HepG2 (cell line): ENCODE measurements around the gene PHF10. TPM values are rescaled to one million over a fixed set of nuclear protein-coding genes. Genes with fewer than 3 reads are reported as not detected.

Experiments
- BORCS8-MEF2B ChIP-seq: sonication (generic); formaldehyde crosslinking; IDR thresholded peaks from 2 replicates; pipeline ENCODE4 v1.8.0; 2022; ENCODE audit warnings: mild to moderate bottlenecking, missing genetic modification reagents
- BRD4 ChIP-seq: sonication (generic); formaldehyde crosslinking; IDR thresholded peaks from 2 replicates; pipeline ENCODE4 v1.4.0; 2020; ENCODE audit warnings: missing genetic modification reagents
- CHD4 ChIP-seq: fragments of 200-600 bp; sonication (generic); IDR thresholded peaks from 2 replicates; pipeline ENCODE4 v1.7.0; 2017; ENCODE audit warnings: mild to moderate bottlenecking, low read length, borderline replicate concordance
- ELF3 ChIP-seq: IDR thresholded peaks from 2 replicates; pipeline ENCODE4 v1.6.1; 2016; ENCODE audit warnings: missing genetic modification reagents, missing compliant biosample characterization
- GATAD2A ChIP-seq: IDR thresholded peaks from 2 replicates; pipeline ENCODE4 v1.6.1; 2016
- GMEB1 ChIP-seq: sonication (generic); formaldehyde crosslinking; IDR thresholded peaks from 2 replicates; pipeline ENCODE4 v1.5.1; 2020; ENCODE audit warnings: missing genetic modification reagents, mild to moderate bottlenecking, borderline replicate concordance
- GTF2F1 ChIP-seq: fragments of 150-350 bp; IDR thresholded peaks from 2 replicates; pipeline ENCODE4 v1.6.1; 2014; ENCODE audit warnings: low read length
- HOXA9 ChIP-seq: sonication (generic); formaldehyde crosslinking; IDR thresholded peaks from 2 replicates; pipeline ENCODE4 v1.8.1; 2022; ENCODE audit warnings: missing genetic modification reagents, mild to moderate bottlenecking, moderate library complexity, borderline replicate concordance
- IRF9 ChIP-seq: sonication (generic); formaldehyde crosslinking; IDR thresholded peaks from 2 replicates; pipeline ENCODE4 v1.8.0; 2022; ENCODE audit warnings: missing genetic modification reagents, mild to moderate bottlenecking, borderline replicate concordance
- KDM3A ChIP-seq: IDR thresholded peaks from 2 replicates; pipeline ENCODE4 v1.6.1; 2018; ENCODE audit warnings: low read depth, missing compliant biosample characterization
- MBD4 ChIP-seq: IDR thresholded peaks from 2 replicates; pipeline ENCODE4 v1.6.1; 2012; ENCODE audit warnings: low read length, inconsistent platforms, borderline replicate concordance
- NCOA1 ChIP-seq: sonication (generic); formaldehyde crosslinking; IDR thresholded peaks from 2 replicates; pipeline ENCODE4 v1.9.0; 2021; ENCODE audit warnings: missing genetic modification reagents
- NKX3-1 ChIP-seq: sonication (generic); formaldehyde crosslinking; IDR thresholded peaks from 2 replicates; pipeline ENCODE4 v1.5.0; 2020; ENCODE audit warnings: missing genetic modification reagents
- ONECUT2 ChIP-seq: sonication (generic); formaldehyde crosslinking; IDR thresholded peaks from 2 replicates; pipeline ENCODE4 v1.4.0; 2020; ENCODE audit warnings: missing genetic modification reagents
- POLR2AphosphoS2 ChIP-seq: IDR thresholded peaks from 2 replicates; pipeline ENCODE4 v1.6.1; 2011; ENCODE audit warnings: low read depth, low read length, improper control_type of control experiment
- SMARCE1 ChIP-seq: fragments of 450-650 bp; IDR thresholded peaks from 2 replicates; pipeline ENCODE4 v1.6.1; 2017; ENCODE audit warnings: borderline replicate concordance
- SNAI1 ChIP-seq: sonication (generic); formaldehyde crosslinking; IDR thresholded peaks from 2 replicates; pipeline ENCODE4 v1.5.0; 2020; ENCODE audit warnings: mild to moderate bottlenecking, missing genetic modification reagents, borderline replicate concordance
- THAP7 ChIP-seq: sonication (generic); formaldehyde crosslinking; IDR thresholded peaks from 2 replicates; pipeline ENCODE4 v1.8.1; 2023; ENCODE audit warnings: mild to moderate bottlenecking, missing genetic modification reagents
- TRIM24 ChIP-seq: sonication (generic); formaldehyde crosslinking; IDR thresholded peaks from 2 replicates; pipeline ENCODE4 v1.8.0; 2022; ENCODE audit warnings: mild to moderate bottlenecking, missing genetic modification reagents
- ZBTB14 ChIP-seq: sonication (generic); formaldehyde crosslinking; IDR thresholded peaks from 2 replicates; pipeline ENCODE4 v1.4.0; 2020; ENCODE audit warnings: missing genetic modification reagents
- ZBTB8A ChIP-seq: sonication (generic); formaldehyde crosslinking; IDR thresholded peaks from 2 replicates; pipeline ENCODE4 v1.4.0; 2020; ENCODE audit warnings: mild to moderate bottlenecking, low read depth, missing genetic modification reagents, borderline replicate concordance
- ZNF124 ChIP-seq: sonication (generic); formaldehyde crosslinking; IDR thresholded peaks from 2 replicates; pipeline ENCODE4 v1.4.0; 2020; ENCODE audit warnings: missing genetic modification reagents
- ZNF264 ChIP-seq: sonication (generic); formaldehyde crosslinking; IDR thresholded peaks from 2 replicates; pipeline ENCODE4 v1.4.0; 2020; ENCODE audit warnings: missing genetic modification reagents
- ZNF33A ChIP-seq: sonication (generic); formaldehyde crosslinking; IDR thresholded peaks from 2 replicates; pipeline ENCODE4 v1.5.1; 2020; ENCODE audit warnings: missing genetic modification reagents, mild to moderate bottlenecking, moderate library complexity, borderline replicate concordance
- ZNF33B ChIP-seq: sonication (generic); formaldehyde crosslinking; IDR thresholded peaks from 2 replicates; pipeline ENCODE4 v1.5.1; 2020; ENCODE audit warnings: mild to moderate bottlenecking, missing genetic modification reagents
- ZNF484 ChIP-seq: sonication (generic); formaldehyde crosslinking; IDR thresholded peaks from 2 replicates; pipeline ENCODE4 v1.5.1; 2020; ENCODE audit warnings: mild to moderate bottlenecking, low read depth, missing genetic modification reagents, borderline replicate concordance
- ZSCAN25 ChIP-seq: sonication (generic); formaldehyde crosslinking; IDR thresholded peaks from 2 replicates; pipeline ENCODE4 v1.8.0; 2022; ENCODE audit warnings: mild to moderate bottlenecking, missing genetic modification reagents
- polyA plus RNA-seq, 8 experiments: library from polyadenylated mRNA; depleted of rRNA in 3 of 8; stranded (reverse) in 7 of 8; unstranded in 1 of 8; fragments of >200 nt; fragmentation: Illumina TruSeq in 4 of 8; extraction: Trizol in 4 of 8; gene quantifications; 2 replicates each; pipeline versions ENCODE4 v1.2.1 to v1.2.3, GENCODE V29; 2011 to 2016; ENCODE audit warnings: low read depth in 4 of 8, missing spikeins in 1 of 8, mixed read lengths in 1 of 8; ENCODE audit not compliant: insufficient read depth in 1 of 8
- total RNA-seq, 5 experiments: library from RNA; depleted of rRNA; stranded (reverse); fragments of >200 nt; fragmentation: Illumina TruSeq; extraction: Trizol; gene quantifications; 2 replicates each; pipeline ENCODE4 v1.2.3, GENCODE V29; 2016; ENCODE audit warnings: low read depth in 1 of 5

Gene PHF10
- total and polyA plus RNA-seq, 2 of the 13 experiments (the other 11 are each of a cell fraction or from before 2014, with no cell fraction given), result 42.1 to 84.1 TPM

- no peak; the same call in 1 of the 2 replicates for TF ChIP-seq SNAI1 (CRISPR knock-in tag)
- TF ChIP-seq BORCS8-MEF2B, result peak; percentile 84
- TF ChIP-seq POLR2AphosphoS2, result peak; percentile 38; the same call in 1 of the 2 replicates
- peak; percentile 85; the same call in 1 of the 2 replicates for TF ChIP-seq KDM3A (CRISPR knock-in tag)
- peak; percentile 93 for TF ChIP-seq HOXA9 (CRISPR knock-in tag)
- peak; percentile 81 for TF ChIP-seq GATAD2A (CRISPR knock-in tag)
- TF ChIP-seq ZNF124 (CRISPR knock-in tag), result peak; percentile 70
- no peak for TF ChIP-seq ZNF484 (CRISPR knock-in tag)
- TF ChIP-seq GMEB1 (CRISPR knock-in tag), result peak; percentile 88
- TF ChIP-seq GTF2F1, result no peak; the same call in 1 of the 2 replicates
- no peak for TF ChIP-seq SMARCE1
- peak; percentile 58; the same call in 1 of the 2 replicates for TF ChIP-seq NKX3-1 (CRISPR knock-in tag)
- TF ChIP-seq MBD4, result no peak
- no peak; the same call in 1 of the 2 replicates for TF ChIP-seq ZSCAN25
- no peak; the same call in 1 of the 2 replicates for TF ChIP-seq ZBTB8A
- TF ChIP-seq TRIM24 (CRISPR knock-in tag), result no peak
- peak; percentile 65 for TF ChIP-seq ELF3 (CRISPR knock-in tag)
- no peak for TF ChIP-seq CHD4
- no peak for TF ChIP-seq ZNF264 (CRISPR knock-in tag)
- peak; percentile 8; the same call in 1 of the 2 replicates for TF ChIP-seq THAP7
- peak; percentile 12; the same call in 1 of the 2 replicates for TF ChIP-seq ZBTB14 (CRISPR knock-in tag)
- TF ChIP-seq ZNF33B (CRISPR knock-in tag), result no peak; the same call in 1 of the 2 replicates
- TF ChIP-seq NCOA1 (CRISPR knock-in tag), result peak; percentile 84
- TF ChIP-seq BRD4, result peak; percentile 51; the same call in 1 of the 2 replicates
- TF ChIP-seq ONECUT2 (CRISPR knock-in tag), result 0 out of 2 replicates have a peak, but pooled peaks have one; percentile 14
- no peak; the same call in 1 of the 2 replicates for TF ChIP-seq IRF9 (CRISPR knock-in tag)
- no peak for TF ChIP-seq ZNF33A (CRISPR knock-in tag)
Observed at GRCh38 chr6:169701954-169702839, 22.1 kb downstream of the PHF10 start, which contains the start of the genes C6orf120 and WDR27 (continued).
